PC-3 (cell line): ENCODE measurements around the gene CLN6.

Source experiments
- CTCF ChIP-seq: fragments of 300-600 bp; sonication (generic); conservative IDR thresholded peaks from 2 replicates; pipeline ENCODE4 v1.5.1; 2017; ENCODE audit warnings: antibody characterized with exemption, low read depth, mild to moderate bottlenecking, low read length
- EZH2 ChIP-seq: fragments of 300-600 bp; sonication (generic); IDR thresholded peaks from one replicate; pipeline ENCODE4 v1.6.1; 2017; ENCODE audit warnings: antibody characterized with exemption, mild to moderate bottlenecking, low read length; ENCODE audit not compliant: unreplicated experiment

- TF ChIP-seq CTCF, result no peak
- TF ChIP-seq EZH2, result no peak
Observed at GRCh38 chr15:68265674-68266073, 36.1 kb upstream of the CLN6 start.
